Suprapubic skin (tissue), 4 donors: Measurements from ENCODE around the gene SMIM41. TPM values are rescaled to one million over a fixed set of nuclear protein-coding genes. Genes with fewer than 3 reads are reported as not detected.

Source experiments
- DNase-seq, 2 donors: peaks; one replicate each; pipeline ENCODE4 v3.0.0-alpha.2; 2019; ENCODE audit warnings: low spot score in 2 of 2
- H3K27ac ChIP-seq: fragments of 200-600 bp; sonication (generic); one replicate; pipeline ENCODE4 v1.5.1; 2019
- H3K27me3 ChIP-seq: fragments of 200-600 bp; sonication (generic); one replicate; pipeline ENCODE4 v1.5.1; 2019
- H3K36me3 ChIP-seq: fragments of 200-600 bp; sonication (generic); one replicate; pipeline ENCODE4 v1.5.1; 2019
- H3K4me1 ChIP-seq: fragments of 200-600 bp; sonication (generic); one replicate; pipeline ENCODE4 v1.5.1; 2019
- H3K4me3 ChIP-seq: fragments of 200-600 bp; sonication (generic); one replicate; pipeline ENCODE4 v1.5.1; 2019; ENCODE audit warnings: mild to moderate bottlenecking
- H3K9me3 ChIP-seq: fragments of 200-600 bp; sonication (generic); one replicate; pipeline ENCODE4 v1.5.1; 2019
- EP300 ChIP-seq: sonication (generic); formaldehyde crosslinking; IDR thresholded peaks from one replicate; pipeline ENCODE4 v1.6.1; 2017; ENCODE audit warnings: antibody characterized with exemption
- POLR2A ChIP-seq, 2 donors: fragments of 450-650 bp; IDR thresholded peaks; one replicate each; pipeline ENCODE4 v1.6.1; 2017; ENCODE audit warnings: antibody characterized with exemption in 2 of 2, mild to moderate bottlenecking in 2 of 2, moderate library complexity in 2 of 2
- POLR2AphosphoS5 ChIP-seq, 3 donors: sonication (generic); formaldehyde crosslinking; IDR thresholded peaks; one replicate each; pipeline ENCODE4 v1.6.1; 2017; ENCODE audit warnings: antibody characterized with exemption in 3 of 3
- WGBS: methylation state at CpG from one replicate; pipeline ENCODE4 v1.1.5; 2018; 5-methylcytosine and 5-hydroxymethylcytosine counted together
- total RNA-seq, 4 donors: library from RNA; depleted of rRNA; stranded (reverse); fragments of >200 nt; gene quantifications; one replicate each; pipeline ENCODE4 v1.1.0, GENCODE V29; 2016
- TF ChIP-seq, protein P1 (sequence below), 2 donors: fragments of 200-600 bp in 1 of 2; fragments of 450-650 bp in 1 of 2; sonication (generic) in 1 of 2; IDR thresholded peaks; one replicate each; pipeline ENCODE4 v1.5.1; 2016 to 2019; ENCODE audit warnings: antibody characterized with exemption in 2 of 2, mild to moderate bottlenecking in 1 of 2, moderate library complexity in 1 of 2

SMIM41 gene
- total RNA-seq, 4 donors from 2014 or later, result 0.51 to 0.57 TPM; not detected in 2

DNA sequence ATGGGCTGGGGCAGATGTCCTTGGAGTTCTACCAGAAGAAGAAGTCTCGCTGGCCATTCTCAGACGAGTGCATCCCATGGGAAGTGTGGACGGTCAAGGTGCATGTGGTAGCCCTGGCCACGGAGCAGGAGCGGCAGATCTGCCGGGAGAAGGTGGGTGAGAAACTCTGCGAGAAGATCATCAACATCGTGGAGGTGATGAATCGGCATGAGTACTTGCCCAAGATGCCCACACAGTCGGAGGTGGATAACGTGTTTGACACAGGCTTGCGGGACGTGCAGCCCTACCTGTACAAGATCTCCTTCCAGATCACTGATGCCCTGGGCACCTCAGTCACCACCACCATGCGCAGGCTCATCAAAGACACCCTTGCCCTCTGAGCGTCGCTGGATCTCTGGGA, 2.7 kb upstream of the SMIM41 start:
- TF ChIP-seq, protein P1, sequence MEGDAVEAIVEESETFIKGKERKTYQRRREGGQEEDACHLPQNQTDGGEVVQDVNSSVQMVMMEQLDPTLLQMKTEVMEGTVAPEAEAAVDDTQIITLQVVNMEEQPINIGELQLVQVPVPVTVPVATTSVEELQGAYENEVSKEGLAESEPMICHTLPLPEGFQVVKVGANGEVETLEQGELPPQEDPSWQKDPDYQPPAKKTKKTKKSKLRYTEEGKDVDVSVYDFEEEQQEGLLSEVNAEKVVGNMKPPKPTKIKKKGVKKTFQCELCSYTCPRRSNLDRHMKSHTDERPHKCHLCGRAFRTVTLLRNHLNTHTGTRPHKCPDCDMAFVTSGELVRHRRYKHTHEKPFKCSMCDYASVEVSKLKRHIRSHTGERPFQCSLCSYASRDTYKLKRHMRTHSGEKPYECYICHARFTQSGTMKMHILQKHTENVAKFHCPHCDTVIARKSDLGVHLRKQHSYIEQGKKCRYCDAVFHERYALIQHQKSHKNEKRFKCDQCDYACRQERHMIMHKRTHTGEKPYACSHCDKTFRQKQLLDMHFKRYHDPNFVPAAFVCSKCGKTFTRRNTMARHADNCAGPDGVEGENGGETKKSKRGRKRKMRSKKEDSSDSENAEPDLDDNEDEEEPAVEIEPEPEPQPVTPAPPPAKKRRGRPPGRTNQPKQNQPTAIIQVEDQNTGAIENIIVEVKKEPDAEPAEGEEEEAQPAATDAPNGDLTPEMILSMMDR (IDR thresholded peaks at IDR 0.05), result no peak
- no peak for TF ChIP-seq POLR2A (IDR thresholded peaks at IDR 0.05)
- no peak for TF ChIP-seq POLR2AphosphoS5 (IDR thresholded peaks at IDR 0.05)
- no peak for TF ChIP-seq EP300
- Histone ChIP-seq H3K36me3 (peaks cover 44% of the 10 kb centered on the region), H3K27ac (no peak overlapping the region), H3K27me3 (no peaks in the 10 kb centered on the region), H3K4me1 (peaks cover 25% of the 10 kb centered on the region), H3K9me3 (no peaks in the 10 kb centered on the region), H3K4me3 (no peak overlapping the region)
- no peak for DNase-seq
- WGBS, result 97% methylated on average over 16 of the region's 16 CpGs

DNA sequence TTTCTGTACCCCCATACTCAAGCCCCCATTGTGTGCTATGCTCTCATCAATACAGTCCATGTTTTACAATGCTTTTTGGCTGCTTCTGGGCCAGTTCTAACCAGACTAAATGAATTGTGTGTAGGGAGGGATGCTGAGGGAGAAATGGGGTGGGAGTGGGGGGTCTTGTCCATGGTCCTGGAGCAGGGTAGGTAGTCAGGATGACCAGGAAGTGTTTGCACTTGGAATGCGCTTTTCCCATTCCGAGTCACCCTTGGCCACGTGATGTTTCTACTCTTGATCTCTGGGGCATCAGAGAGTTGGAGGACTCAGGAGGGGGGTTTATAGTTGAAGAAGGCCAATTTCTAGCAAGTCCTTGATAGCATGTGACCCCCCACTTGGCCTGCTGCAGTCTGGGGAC, 1.2 kb upstream of the SMIM41 start:
- DNase-seq, result no peak
- Histone ChIP-seq H3K4me1 (peaks cover 25% of the 10 kb centered on the region), H3K9me3 (no peaks in the 10 kb centered on the region), H3K36me3 (peaks cover 44% of the 10 kb centered on the region), H3K27ac (no peak overlapping the region), H3K4me3 (no peak overlapping the region), H3K27me3 (no peaks in the 10 kb centered on the region)
- TF ChIP-seq EP300 (no peak), POLR2A (IDR thresholded peaks at IDR 0.05) (no peak), POLR2AphosphoS5 (IDR thresholded peaks at IDR 0.05) (no peak)
- TF ChIP-seq, protein P1 (IDR thresholded peaks at IDR 0.05), result no peak
- 94% methylated on average over 3 of the region's 3 CpGs for WGBS

DNA sequence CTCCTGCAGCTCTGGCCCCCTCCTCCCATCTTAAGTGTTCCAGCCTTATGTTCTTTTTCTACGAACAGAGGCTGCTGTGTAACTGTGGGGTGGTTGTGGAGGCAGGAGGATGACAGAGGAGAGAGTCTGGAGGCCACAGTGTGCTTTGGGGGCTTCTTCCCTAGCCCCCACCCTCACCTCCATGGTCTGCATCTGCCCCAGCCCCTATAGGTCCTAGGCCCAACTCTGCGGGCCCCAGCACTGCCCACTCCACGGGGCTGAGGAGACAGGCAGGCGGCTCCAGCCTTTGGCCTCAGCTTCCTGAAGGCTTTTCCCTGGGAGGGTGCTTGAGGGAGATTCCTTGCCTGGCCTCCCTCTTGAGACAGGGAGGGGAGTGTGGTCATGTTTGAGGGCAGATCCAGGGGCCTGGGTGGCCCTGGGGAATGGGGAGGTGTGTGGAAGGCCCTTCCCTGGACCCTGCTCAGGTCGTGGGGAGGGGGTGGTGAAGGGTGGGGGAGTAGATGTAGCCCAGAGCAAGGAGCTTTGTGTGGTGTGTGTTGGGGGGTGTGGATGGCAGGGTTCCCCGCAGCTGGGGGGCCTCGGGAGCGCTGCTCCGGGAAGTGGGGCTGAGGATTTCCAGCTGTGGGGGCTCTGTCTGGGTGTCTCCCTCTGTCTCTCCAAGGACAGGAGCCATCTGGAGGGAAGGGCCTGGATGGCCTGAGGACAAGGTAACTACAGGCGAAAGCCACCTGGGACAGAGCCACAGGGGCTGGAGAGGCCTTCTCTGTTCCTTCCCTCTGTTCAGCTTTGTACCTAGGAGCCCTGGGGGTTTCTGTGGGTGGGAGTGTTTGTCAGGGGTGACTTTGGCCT, 1.1 kb downstream of the SMIM41 start:
- H3K27ac ChIP-seq, result no peak overlapping the region
- H3K27me3 ChIP-seq, result no peaks in the 10 kb centered on the region
- H3K4me3 ChIP-seq, result peak overlapping the region; percentile 27
- H3K4me1 ChIP-seq, result peaks cover 22% of the 10 kb centered on the region
- no peak for DNase-seq
- peaks cover 34% of the 10 kb centered on the region for H3K36me3 ChIP-seq
- WGBS, result 77% methylated on average over 8 of the region's 10 CpGs
- TF ChIP-seq EP300 (no peak), POLR2AphosphoS5 (IDR thresholded peaks at IDR 0.05) (no peak)
- TF ChIP-seq, protein P1 (IDR thresholded peaks at IDR 0.05), result no peak
- no peaks in the 10 kb centered on the region for H3K9me3 ChIP-seq

DNA sequence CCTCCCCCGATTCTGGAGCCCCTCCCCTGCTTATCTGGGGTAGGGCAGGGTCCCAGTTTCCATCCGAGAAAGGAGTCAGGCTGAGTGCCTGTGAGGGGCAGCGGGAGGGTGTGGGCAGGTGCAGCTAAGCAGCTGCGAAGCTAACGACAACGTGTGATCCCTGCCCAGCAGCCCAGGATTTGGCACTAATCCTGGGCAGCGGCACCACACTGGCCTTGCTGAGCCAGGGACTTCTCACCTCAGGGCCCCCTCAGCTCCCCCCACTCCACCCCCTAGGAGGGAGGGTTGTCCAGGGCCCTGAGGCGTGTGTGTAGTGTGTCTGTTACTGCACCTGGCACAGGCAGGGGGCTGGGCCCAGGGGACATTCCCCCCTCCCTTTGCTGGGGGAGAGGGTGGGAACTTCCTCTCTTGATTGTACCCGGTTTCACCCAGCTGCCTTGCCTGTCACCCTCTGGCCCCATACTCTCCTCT, 1.8 kb downstream of the SMIM41 start:
- H3K4me3 ChIP-seq, result no peak overlapping the region
- TF ChIP-seq POLR2AphosphoS5 (IDR thresholded peaks at IDR 0.05) (no peak), EP300 (no peak), POLR2A (IDR thresholded peaks at IDR 0.05) (no peak)
- TF ChIP-seq, protein P1 (IDR thresholded peaks at IDR 0.05), result no peak
- peaks cover 28% of the 10 kb centered on the region for H3K36me3 ChIP-seq
- no peaks in the 10 kb centered on the region for H3K9me3 ChIP-seq
- no peak for DNase-seq
- 56% methylated on average over 4 of the region's 9 CpGs for WGBS
- peaks cover 22% of the 10 kb centered on the region for H3K4me1 ChIP-seq
- peaks cover 4% of the 10 kb centered on the region for H3K27me3 ChIP-seq
- peak overlapping the region; percentile 24 for H3K27ac ChIP-seq

DNA sequence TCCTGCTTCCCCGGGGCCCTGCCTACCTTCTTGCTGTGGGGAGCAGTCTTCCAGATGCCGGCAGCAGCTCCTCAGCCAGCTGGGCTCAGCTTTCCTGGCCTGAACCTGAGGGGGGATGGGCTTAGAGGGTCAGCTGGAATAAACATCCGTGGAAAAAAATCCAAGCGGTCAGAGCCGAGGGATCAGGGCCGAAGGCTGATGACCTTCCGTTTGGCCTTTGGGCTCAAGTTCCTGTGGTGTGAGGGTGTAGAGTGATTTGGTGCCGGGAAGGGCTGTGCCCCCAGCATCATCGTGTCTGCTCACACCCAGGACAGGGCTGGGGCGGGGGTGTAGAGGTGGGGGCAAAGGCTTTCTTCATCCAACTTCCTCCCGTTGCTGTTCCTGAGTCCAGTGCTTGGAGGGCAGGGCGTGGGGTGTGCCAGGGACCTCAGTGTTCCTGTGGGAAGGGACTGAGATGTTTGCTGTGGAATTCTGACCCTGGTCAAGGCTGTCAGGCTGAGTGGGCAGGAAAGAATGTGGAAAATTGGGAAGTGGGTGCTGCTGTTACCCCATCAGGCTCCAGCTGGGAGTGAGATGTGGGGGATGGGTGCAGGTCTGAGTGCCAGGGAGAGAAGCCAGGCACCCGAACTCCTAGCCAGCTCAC, 2.6 kb downstream of the SMIM41 start:
- TF ChIP-seq POLR2A (IDR thresholded peaks at IDR 0.05), result no peak
- TF ChIP-seq POLR2AphosphoS5 (IDR thresholded peaks at IDR 0.05), result no peak
- no peak for TF ChIP-seq EP300
- TF ChIP-seq, protein P1 (IDR thresholded peaks at IDR 0.05), result no peak
- peaks cover 7% of the 10 kb centered on the region for H3K27me3 ChIP-seq
- no peak for DNase-seq
- peaks cover 19% of the 10 kb centered on the region for H3K36me3 ChIP-seq
- peak overlapping the region; percentile 24 for H3K27ac ChIP-seq
- peaks cover 22% of the 10 kb centered on the region for H3K4me1 ChIP-seq
- 59% methylated on average over 13 of the region's 13 CpGs for WGBS
- no peak overlapping the region for H3K4me3 ChIP-seq
- no peaks in the 10 kb centered on the region for H3K9me3 ChIP-seq
